ENCODE data around the gene NDC1.
A peak's percentile ranks its signal among the peaks of the same experiment; 100 is the strongest.

The NDC1 gene

DNA sequence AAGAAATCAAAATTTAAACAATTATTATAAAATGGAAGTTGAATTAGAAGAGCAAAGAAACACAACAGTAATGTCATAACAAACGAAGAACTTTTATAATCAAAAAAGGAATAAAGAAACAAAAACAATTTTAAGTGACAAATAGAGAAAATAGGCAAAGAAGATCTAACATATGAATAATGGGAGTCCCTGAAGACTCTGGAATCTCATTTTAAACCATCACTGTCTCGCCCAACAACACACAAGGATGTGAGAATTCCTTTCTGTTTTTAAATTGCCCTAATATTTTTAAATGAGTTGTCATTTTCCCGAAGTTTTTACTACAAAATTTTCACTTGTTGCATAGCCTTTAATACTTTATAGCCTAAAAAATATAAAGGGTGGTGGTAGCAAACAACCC lies 4.3 kb upstream of the NDC1 start:
- no peak for DNase-seq (ENCODE audit: low spot score)
- in situ Hi-C loops (cut with MboI; ENCODE audit: low sequenced_read_pairs, unreplicated experiment): no loop called here
- TF ChIP-seq, protein P1, sequence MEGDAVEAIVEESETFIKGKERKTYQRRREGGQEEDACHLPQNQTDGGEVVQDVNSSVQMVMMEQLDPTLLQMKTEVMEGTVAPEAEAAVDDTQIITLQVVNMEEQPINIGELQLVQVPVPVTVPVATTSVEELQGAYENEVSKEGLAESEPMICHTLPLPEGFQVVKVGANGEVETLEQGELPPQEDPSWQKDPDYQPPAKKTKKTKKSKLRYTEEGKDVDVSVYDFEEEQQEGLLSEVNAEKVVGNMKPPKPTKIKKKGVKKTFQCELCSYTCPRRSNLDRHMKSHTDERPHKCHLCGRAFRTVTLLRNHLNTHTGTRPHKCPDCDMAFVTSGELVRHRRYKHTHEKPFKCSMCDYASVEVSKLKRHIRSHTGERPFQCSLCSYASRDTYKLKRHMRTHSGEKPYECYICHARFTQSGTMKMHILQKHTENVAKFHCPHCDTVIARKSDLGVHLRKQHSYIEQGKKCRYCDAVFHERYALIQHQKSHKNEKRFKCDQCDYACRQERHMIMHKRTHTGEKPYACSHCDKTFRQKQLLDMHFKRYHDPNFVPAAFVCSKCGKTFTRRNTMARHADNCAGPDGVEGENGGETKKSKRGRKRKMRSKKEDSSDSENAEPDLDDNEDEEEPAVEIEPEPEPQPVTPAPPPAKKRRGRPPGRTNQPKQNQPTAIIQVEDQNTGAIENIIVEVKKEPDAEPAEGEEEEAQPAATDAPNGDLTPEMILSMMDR (IDR thresholded peaks at IDR 0.05; ENCODE audit: borderline replicate concordance, control extremely low read depth, extremely low read depth, insufficient read depth, missing control alignments): no peak

DNA sequence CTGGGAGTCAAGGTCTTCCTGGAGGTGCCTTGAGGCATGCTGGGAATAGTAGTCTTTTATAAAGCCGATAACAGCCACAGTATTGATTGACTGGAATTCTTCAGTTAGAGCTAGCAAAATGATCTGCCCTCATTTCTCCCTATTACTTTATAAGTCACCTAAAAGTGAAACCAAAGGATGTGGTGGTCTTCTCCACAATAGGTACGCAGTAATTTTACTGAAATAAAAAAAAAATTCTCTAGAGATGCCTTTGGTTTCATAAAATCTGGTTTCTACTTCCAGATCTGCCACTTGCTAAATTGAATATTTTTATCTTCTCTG lies 518 bp upstream of the NDC1 start:
- in situ Hi-C loops (cut with MboI; ENCODE audit: low sequenced_read_pairs, unreplicated experiment): no loop called here
- no peak for DNase-seq (ENCODE audit: low spot score)
- TF ChIP-seq, protein P1 (IDR thresholded peaks at IDR 0.05; ENCODE audit: borderline replicate concordance, control extremely low read depth, extremely low read depth, insufficient read depth, missing control alignments): no peak

DNA sequence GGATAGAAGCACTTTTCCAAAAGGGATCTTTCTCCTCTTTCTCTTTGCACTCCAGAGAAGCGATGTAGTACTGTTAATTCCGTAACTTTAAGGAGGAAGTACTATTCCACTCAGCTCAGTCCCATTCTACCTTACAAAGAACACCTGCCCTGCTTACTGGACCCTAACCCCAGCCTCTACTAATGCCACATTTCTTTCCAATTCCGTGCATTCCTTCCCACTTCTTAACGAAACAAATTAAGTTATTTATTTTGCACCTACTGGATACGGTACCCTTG lies 511 bp downstream of the NDC1 start:
- peak; percentile 23 for DNase-seq (ENCODE audit: low spot score)

DNA sequence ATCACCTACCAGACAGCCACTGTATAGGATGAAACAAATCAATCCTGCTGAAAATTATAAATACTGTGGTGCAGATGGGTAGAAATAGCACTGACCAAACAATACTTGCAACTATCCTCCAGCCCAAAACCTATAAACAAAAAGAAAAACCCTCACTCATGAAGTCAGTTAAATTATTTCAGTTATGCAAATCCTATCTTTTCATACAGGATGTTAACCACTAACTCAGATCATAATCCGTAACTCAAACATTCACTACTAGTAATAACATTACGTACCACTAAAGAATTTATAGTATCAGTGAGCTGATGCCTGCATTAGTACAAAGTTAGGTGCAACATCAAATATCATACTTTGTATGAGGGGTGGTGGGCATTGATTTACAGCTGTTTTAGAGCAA lies 2.6 kb downstream of the NDC1 start:
- in situ Hi-C loops (cut with MboI; ENCODE audit: low sequenced_read_pairs, unreplicated experiment): no loop called here
- TF ChIP-seq, protein P1 (IDR thresholded peaks at IDR 0.05; ENCODE audit: borderline replicate concordance, control extremely low read depth, extremely low read depth, insufficient read depth, missing control alignments): no peak
- peak; percentile 35 for DNase-seq (ENCODE audit: low spot score)

More for the DNA sequence above, 511 bp downstream of the NDC1 start:
- in situ Hi-C loops (cut with MboI; ENCODE audit: low sequenced_read_pairs, unreplicated experiment): no loop called here
- TF ChIP-seq, protein P1 (IDR thresholded peaks at IDR 0.05; ENCODE audit: borderline replicate concordance, control extremely low read depth, extremely low read depth, insufficient read depth, missing control alignments): no peak

DNA sequence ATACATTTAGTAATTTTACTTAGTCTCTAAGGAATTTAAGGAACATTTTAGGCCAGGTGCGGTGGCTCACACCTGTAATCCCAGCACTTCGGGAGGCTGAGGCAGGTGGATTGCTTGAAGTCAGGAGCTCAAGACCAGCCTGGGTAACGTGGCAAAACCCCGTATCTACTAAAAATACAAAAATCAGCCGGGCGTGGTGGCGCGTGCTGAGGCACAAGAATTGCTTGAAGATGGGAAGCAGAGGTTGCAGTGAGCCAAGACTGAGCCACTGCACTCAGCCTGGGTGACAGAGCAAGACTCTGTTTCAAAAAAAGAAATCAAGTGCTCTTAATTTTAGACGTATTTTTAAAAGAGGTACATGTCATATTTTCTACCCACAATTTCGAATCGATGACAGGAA lies 3.3 kb downstream of the NDC1 start:
- TF ChIP-seq, protein P1 (IDR thresholded peaks at IDR 0.05; ENCODE audit: borderline replicate concordance, control extremely low read depth, extremely low read depth, insufficient read depth, missing control alignments): no peak
- no peak for DNase-seq (ENCODE audit: low spot score)
- in situ Hi-C loops (cut with MboI; ENCODE audit: low sequenced_read_pairs, unreplicated experiment): no loop called here

DNA sequence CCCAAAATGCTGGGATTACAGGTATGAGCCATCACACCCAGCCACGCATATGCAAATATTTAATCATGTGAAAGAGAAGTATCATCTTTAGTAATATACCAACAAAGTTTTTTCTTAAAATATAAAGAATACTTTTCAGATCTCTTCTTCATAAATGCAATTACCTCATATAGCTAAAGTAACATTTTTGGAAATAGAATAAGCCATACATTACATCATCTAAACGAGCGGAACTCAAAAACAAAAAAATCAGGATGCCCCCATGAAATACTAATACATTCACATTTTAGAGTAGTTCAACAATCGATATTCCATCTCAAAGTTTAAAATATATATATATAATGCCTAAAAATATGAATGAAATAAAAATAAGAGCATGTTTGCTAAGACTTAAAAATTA lies 4.7 kb downstream of the NDC1 start:
- in situ Hi-C loops (cut with MboI; ENCODE audit: low sequenced_read_pairs, unreplicated experiment): no loop called here

More for the DNA sequence above, 4.7 kb downstream of the NDC1 start:
- DNase-seq (ENCODE audit: low spot score): no peak
- TF ChIP-seq, protein P1 (IDR thresholded peaks at IDR 0.05; ENCODE audit: borderline replicate concordance, control extremely low read depth, extremely low read depth, insufficient read depth, missing control alignments): no peak
